IPS DF 4.7 (cell line): ENCODE data around the gene GALNT14.

Source experiments
- DNase-seq: peaks from one replicate; pipeline ENCODE4 v3.0.0-alpha.2; 2013; ENCODE audit warnings: low spot score; ENCODE audit errors: extremely low read depth

The GALNT14 gene

GRCh38 chr2:30949435-30949834 is 188.8 kb downstream of the GALNT14 start:
- no peak for DNase-seq

GRCh38 chr2:30948857-30949256 is 189.4 kb downstream of the GALNT14 start:
- no peak for DNase-seq

GRCh38 chr2:30948130-30948529 is 190.1 kb downstream of the GALNT14 start:
- DNase-seq = no peak

DNA sequence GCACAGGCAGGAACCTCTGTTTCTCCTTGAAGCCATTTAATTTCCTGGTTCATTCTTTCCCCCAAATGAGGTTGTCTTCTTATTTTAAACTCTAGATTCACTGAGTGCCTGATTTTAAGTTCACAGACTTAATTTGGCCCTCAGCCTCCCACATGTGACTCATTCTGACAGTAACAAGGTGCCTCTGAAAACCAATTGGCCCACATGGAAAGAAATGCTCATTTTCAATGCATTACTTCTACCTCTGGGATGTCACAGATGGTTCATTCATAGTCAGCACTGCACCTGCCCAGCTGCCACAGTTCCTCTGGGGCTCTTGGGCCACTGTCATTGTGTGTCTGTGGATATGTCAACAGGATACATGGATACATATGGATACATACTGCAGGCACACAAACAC is 190.6 kb downstream of the GALNT14 start:
- DNase-seq = no peak

DNA sequence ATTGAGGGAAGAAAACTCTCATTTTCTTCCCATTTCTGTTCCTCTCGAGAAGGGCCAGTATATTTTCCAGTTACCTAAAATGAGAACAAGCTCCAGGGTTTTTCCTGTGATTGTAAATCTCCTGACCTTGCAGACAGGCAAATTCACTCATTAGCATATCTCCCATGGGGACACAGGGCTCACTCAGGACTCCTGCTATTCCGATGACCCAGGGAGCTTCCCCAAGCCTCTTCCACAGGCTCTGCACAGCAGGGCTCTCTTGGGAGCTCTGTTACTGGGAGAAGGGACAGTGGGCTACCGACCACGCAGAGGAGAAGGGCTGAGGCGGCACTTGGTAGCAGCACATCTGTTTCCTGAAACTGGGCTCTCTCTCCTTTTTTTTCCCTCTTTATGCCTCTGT is 195.8 kb downstream of the GALNT14 start:
- DNase-seq = no peak

GRCh38 chr2:30940839-30941238 is 197.4 kb downstream of the GALNT14 start:
- DNase-seq = no peak

GRCh38 chr2:30939364-30939763 is 198.9 kb downstream of the GALNT14 start:
- no peak for DNase-seq

- no peak for DNase-seq
Observed at GRCh38 chr2:30938196-30938595, 200.0 kb downstream of the GALNT14 start.

DNA sequence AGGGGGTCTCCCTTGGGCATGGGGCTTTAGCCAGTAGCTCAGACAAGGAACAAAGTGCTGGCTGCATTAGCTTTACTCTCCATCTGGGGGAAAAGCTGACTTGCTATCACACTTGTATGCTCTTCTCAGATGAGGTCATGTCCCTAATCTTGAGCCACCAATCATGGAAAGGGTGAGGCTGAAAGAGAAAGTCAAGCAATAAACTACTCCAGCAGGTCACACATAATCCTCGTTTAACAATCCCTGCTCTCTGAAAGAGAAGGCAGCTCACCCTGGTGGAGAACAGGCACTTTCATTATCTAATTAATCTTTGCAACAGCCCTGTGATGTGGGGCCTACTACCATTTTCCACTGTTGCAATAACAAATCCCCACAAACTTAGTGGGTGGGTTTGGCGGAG is 201.3 kb downstream of the GALNT14 start:
- no peak for DNase-seq

DNA sequence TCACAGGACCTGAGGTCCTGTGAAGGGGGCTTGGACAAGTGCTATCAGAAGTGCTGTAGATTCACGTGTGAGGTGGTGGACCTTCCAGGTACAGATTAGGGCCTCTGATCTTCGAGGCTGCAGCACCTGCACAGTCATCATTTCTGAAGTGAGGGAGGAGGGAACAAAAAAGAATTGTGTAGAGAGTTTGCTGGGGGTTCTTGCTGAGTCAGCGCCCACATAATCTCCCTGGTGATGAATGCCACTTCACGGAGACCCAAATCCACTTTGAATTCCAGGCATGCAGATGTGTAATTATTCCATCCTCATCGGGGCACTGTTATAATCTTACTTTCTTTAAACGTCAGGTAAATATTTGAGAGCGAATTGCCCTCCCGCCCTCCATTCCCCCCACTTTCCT is 202.4 kb downstream of the GALNT14 start:
- no peak for DNase-seq

DNA sequence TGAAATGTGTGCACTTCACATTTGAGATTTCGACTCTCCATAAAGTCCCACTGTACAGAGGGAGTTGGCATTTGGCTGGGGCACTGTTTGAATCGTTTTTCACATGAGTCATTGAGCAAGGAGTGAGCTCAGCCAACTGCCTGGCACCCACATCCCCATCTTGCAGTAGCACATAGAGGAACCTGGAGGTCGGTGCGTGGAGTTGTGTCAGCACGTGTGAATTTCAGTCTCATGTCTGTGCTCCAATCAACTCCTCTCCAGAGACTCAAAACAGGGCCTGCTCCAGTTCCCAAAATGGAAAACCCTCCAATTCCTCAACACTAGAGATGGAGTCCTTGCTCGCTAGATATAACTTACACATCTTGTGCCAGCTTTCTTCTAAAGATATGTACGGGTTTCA is 204.2 kb downstream of the GALNT14 start:
- DNase-seq = no peak

GRCh38 chr2:30933496-30933895 is 204.7 kb downstream of the GALNT14 start:
- no peak for DNase-seq

DNA sequence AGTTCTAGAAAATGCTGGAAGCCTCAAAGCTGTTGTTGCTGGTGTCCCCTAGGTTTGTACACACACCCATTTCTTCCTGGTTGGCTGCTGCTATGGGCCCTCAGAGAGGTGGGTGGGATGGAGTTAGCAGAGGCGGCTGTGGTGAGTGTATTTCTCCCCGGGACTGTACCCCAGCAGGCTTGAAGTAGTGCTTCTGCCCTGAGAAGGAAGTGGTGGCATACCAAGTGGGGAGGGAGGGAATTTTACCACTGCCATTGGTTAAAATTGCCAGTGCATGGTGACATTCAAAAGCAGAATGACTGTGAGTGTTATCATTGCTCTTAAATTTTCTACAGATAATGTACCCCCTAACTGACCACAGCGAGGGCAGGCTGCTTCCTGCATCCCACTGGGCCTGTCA is 205.4 kb downstream of the GALNT14 start:
- no peak for DNase-seq

GRCh38 chr2:30931841-30932407 is 206.3 kb downstream of the GALNT14 start:
- no peak for DNase-seq

GRCh38 chr2:30930716-30931115 is 207.5 kb downstream of the GALNT14 start:
- DNase-seq = no peak

GRCh38 chr2:30927465-30928075 is 210.7 kb downstream of the GALNT14 start:
- DNase-seq = no peak

DNA sequence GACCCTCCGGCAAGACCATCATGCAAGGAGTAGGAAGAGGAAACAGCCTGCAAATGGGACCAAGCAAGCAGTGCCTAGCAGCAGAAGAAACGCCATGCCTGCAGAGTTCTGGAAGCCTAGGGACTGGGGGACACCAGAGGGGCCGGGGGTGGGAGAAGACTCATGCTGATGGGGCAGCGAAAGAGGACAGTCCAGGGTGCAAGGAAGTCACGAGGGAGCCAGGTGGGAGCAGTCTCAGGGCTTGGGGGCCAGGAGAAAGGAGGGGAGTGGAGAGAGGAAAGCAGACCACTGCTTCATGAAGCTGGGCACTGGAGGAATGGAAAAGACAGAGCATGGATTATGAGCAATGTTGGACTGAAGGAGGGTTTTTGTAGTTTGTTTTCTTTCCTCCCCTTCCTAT is 211.6 kb downstream of the GALNT14 start:
- DNase-seq = no peak

GRCh38 chr2:30923623-30924022 is 214.6 kb downstream of the GALNT14 start:
- no peak for DNase-seq

DNA sequence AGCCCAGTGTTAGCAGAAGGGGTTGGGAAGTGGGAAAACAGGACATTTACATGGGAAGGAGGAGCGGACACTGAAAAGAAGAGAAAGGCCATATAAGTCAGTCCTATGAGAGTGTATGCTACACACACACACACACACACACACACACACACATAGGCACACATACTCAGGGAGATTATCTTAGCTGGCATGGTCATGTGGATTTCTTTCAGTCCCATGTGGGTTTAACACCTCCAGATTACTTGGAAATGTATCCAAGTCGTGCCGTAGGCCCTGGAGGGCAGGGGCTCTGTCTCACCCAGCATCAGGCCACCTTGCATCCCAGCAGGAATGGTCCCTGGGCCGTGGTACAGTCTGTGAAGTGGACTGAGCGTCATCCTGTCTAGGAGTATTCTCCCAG is 217.7 kb downstream of the GALNT14 start:
- DNase-seq = no peak

- DNase-seq = no peak
Observed at GRCh38 chr2:30915486-30915885, 222.8 kb downstream of the GALNT14 start.

GRCh38 chr2:30914456-30914855 is 223.8 kb downstream of the GALNT14 start:
- no peak for DNase-seq

- DNase-seq = no peak
Observed at GRCh38 chr2:30912056-30912455, 226.2 kb downstream of the GALNT14 start.

DNA sequence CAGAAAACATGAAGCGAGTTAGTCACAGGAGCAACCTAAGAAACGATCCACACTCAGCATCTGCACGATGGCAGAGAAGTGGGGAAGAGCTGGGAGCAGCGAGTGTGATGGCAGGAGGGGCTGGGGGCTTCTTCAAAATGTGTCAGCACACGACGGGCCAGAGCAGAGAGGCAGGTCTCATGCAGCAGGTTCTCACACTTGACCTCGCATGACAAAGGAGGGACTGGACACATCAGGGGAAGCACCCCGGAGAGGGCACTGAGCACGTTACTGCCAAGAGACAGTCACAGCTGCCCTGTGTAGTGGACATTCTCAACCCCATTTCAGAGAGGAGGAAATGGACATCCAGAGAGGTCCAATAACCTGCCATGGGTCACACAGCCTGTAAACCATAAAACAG is 226.9 kb downstream of the GALNT14 start:
- DNase-seq = no peak

GRCh38 chr2:30910686-30911085 is 227.6 kb downstream of the GALNT14 start:
- DNase-seq = no peak
